K562 (cell line): Measurements from ENCODE around the gene MINPP1. TPM values are rescaled to one million over a fixed set of nuclear protein-coding genes. Genes with fewer than 3 reads are reported as not detected.

Experiments
- ATAC-seq: fragments of 200-7000 bp; cut with Tn5 transposase; 3 replicates; pipeline ENCODE4 v1.9.1; 2020; ENCODE audit warnings: moderate library complexity
- BruUV-seq: library from RNA; stranded (reverse); fragments of 400-500 nt; replicated peaks from 2 replicates; lab custom pipeline; 2021; lab: Mats Ljungman, UMichigan
- CTCF ChIA-PET: fragments of 300-600 bp; formaldehyde crosslinking; extraction: SDS; loops from one replicate; lab custom pipeline; 2021; ENCODE audit warnings: low intra/inter-chr PET ratio; lab: Yijun Ruan, JAX
- POLR2A ChIA-PET: fragments of 300-600, 350-650 bp; sonication (Branson Sonifier 250); formaldehyde crosslinking; extraction: SDS; loops from one replicate; lab custom pipeline; 2021; ENCODE audit warnings: antibody characterized with exemption, inconsistent platforms; lab: Yijun Ruan, JAX
- DNase-seq, 4 experiments: peaks; one replicate each; pipeline versions ENCODE4 v3.0.0 to v3.0.0-alpha.2; 2011 to 2018; ENCODE audit warnings: low spot score in 3 of 4, mixed read lengths in 3 of 4; ENCODE audit errors: extremely low read depth in 1 of 4
- FAIRE-seq: peaks from 2 replicates; lab custom pipeline; 2011; peaks lifted over from hg19 to GRCh38; lab: Jason Lieb, UNC
- H2AFZ ChIP-seq: 2 replicates; pipeline ENCODE4 v1.6.0; 2011; ENCODE audit warnings: low read depth, low read length, control low read depth, inconsistent platforms
- H3K27ac ChIP-seq: fragments of 200-600 bp; 3 replicates; pipeline ENCODE4 v1.8.0; 2011; ENCODE audit warnings: low read depth, mild to moderate bottlenecking, control low read depth, inconsistent platforms, low read length, moderate library complexity, mixed read lengths; ENCODE audit errors: extremely low read depth
- H3K27me3 ChIP-seq, 2 experiments: fragments of 300-600 bp in 1 of 2; 2 replicates in 1 of 2; 3 replicates in 1 of 2; pipeline versions ENCODE4 v1.6.0 to v1.8.0; 2011; ENCODE audit warnings: inconsistent platforms in 2 of 2, low read length in 2 of 2, mild to moderate bottlenecking in 1 of 2, mixed read lengths in 1 of 2, moderate library complexity in 1 of 2; ENCODE audit not compliant: control insufficient read depth in 2 of 2, insufficient read depth in 2 of 2
- H3K36me3 ChIP-seq: fragments of 300-600 bp; 3 replicates; pipeline ENCODE4 v1.8.0; 2011; ENCODE audit warnings: mild to moderate bottlenecking, low read length, inconsistent platforms; ENCODE audit not compliant: control insufficient read depth, insufficient read depth
- H3K4me1 ChIP-seq, 2 experiments: fragments of 200-600 bp in 1 of 2; replicated peaks in 1 of 2; 2 replicates in 1 of 2; 3 replicates in 1 of 2; pipeline versions ENCODE4 v1.5.1 to v1.8.0; 2011; ENCODE audit warnings: inconsistent platforms in 2 of 2, low read length in 2 of 2, mild to moderate bottlenecking in 1 of 2, mixed read lengths in 1 of 2, moderate library complexity in 1 of 2; ENCODE audit not compliant: control insufficient read depth in 2 of 2, insufficient read depth in 2 of 2
- H3K4me2 ChIP-seq: 2 replicates; pipeline ENCODE4 v1.6.1; 2011; ENCODE audit warnings: low read length, control low read depth, inconsistent platforms, mixed read lengths; ENCODE audit not compliant: insufficient read depth
- H3K4me3 ChIP-seq: fragments of 200-600 bp; sonication (generic), shearing (Covaris generic); 2 replicates; pipeline ENCODE4 v1.5.1; 2016; ENCODE audit warnings: control low read depth, inconsistent platforms
- H3K79me2 ChIP-seq: fragments of 200-600 bp; 3 replicates; pipeline ENCODE4 v1.8.0; 2011; ENCODE audit warnings: low read length, inconsistent platforms; ENCODE audit not compliant: control insufficient read depth, insufficient read depth
- H3K9ac ChIP-seq, 2 experiments: 2 replicates each; pipeline versions ENCODE4 v1.6.0 to v1.6.1; 2011; ENCODE audit warnings: low read depth in 2 of 2, low read length in 2 of 2, control low read depth in 1 of 2, inconsistent platforms in 1 of 2, mild to moderate bottlenecking in 1 of 2, mixed read lengths in 1 of 2; ENCODE audit not compliant: insufficient read depth in 1 of 2
- H3K9me1 ChIP-seq: one replicate; pipeline ENCODE4 v1.6.0; 2011; ENCODE audit warnings: inconsistent platforms, mild to moderate bottlenecking, low read length, moderate library complexity; ENCODE audit not compliant: control insufficient read depth, insufficient read depth
- H3K9me3 ChIP-seq: replicated peaks from 2 replicates; pipeline ENCODE4 v1.5.1; 2011; ENCODE audit warnings: low read depth, low read length, inconsistent platforms; ENCODE audit not compliant: control insufficient read depth, insufficient read depth
- H4K20me1 ChIP-seq: replicated peaks from 2 replicates; pipeline ENCODE4 v1.6.1; 2011; ENCODE audit warnings: low read length, inconsistent platforms, mixed read lengths; ENCODE audit not compliant: control insufficient read depth, insufficient read depth
- EZH2 ChIP-seq: IDR thresholded peaks from 2 replicates; pipeline ENCODE4 v1.6.1; 2012; ENCODE audit warnings: low read depth, mild to moderate bottlenecking, inconsistent platforms, low read length, borderline replicate concordance
- GTF2A2 ChIP-seq: IDR thresholded peaks from 2 replicates; pipeline ENCODE4 v1.6.1; 2016; ENCODE audit warnings: mild to moderate bottlenecking, missing genetic modification characterization, missing compliant biosample characterization
- HMG20B ChIP-seq: fragments of 250-450 bp; sonication (Bioruptor Pico); IDR thresholded peaks from 2 replicates; pipeline ENCODE4 v1.5.0; 2021; ENCODE audit warnings: mild to moderate bottlenecking
- KDM5B ChIP-seq: fragments of 200-600 bp; sonication (generic); IDR thresholded peaks from 2 replicates; pipeline ENCODE4 v1.6.1; 2012; ENCODE audit warnings: low read depth, mild to moderate bottlenecking, moderate library complexity, low read length, control low read depth, inconsistent platforms; ENCODE audit not compliant: insufficient replicate concordance
- PURB ChIP-seq: sonication (generic); formaldehyde crosslinking; IDR thresholded peaks from 2 replicates; pipeline ENCODE4 v1.9.0; 2021; ENCODE audit warnings: low read depth, mild to moderate bottlenecking, missing genetic modification reagents
- ZBTB43 ChIP-seq: sonication (generic); formaldehyde crosslinking; IDR thresholded peaks from 2 replicates; pipeline ENCODE4 v1.8.0; 2023; ENCODE audit warnings: mild to moderate bottlenecking, missing genetic modification reagents
- ZNF57 ChIP-seq: fragments of 450-650 bp; formaldehyde crosslinking; IDR thresholded peaks from 2 replicates; pipeline ENCODE4 v1.4.0; 2020; ENCODE audit warnings: mild to moderate bottlenecking, moderate library complexity
- ZNF699 ChIP-seq: fragments of 250-450 bp; sonication (Bioruptor Pico); IDR thresholded peaks from 2 replicates; pipeline ENCODE4 v1.8.0; 2021; ENCODE audit warnings: mild to moderate bottlenecking, moderate library complexity; ENCODE audit not compliant: insufficient replicate concordance
- ZNF785 ChIP-seq: fragments of 250-450 bp; sonication (Bioruptor Pico); IDR thresholded peaks from 2 replicates; pipeline ENCODE4 v1.4.0; 2020; ENCODE audit warnings: mild to moderate bottlenecking
- WGBS: fragments of 100-300 bp; shearing (Covaris generic); methylation state at CpG from one replicate; pipeline ENCODE4 v1.1.6; 2016; ENCODE audit warnings: low coverage, mixed read lengths; ENCODE audit not compliant: insufficient coverage; ENCODE audit errors: missing lambda C conversion rate; 5-methylcytosine and 5-hydroxymethylcytosine counted together
- in situ Hi-C: fragments of 300-500 bp; cut with MboI; formaldehyde crosslinking; loops from 4 replicates; pipeline ENCODE4 v1.15.0; 2018; ENCODE audit warnings: inconsistent platforms, mixed read lengths
- intact Hi-C: fragments of 100-400 bp; cut with micrococcal nuclease; formaldehyde crosslinking; loops from 2 replicates; pipeline ENCODE4 v1.14.2; 2022
- polyA plus RNA-seq, 8 experiments: library from polyadenylated mRNA; depleted of rRNA in 4 of 8; stranded (reverse) in 5 of 8; unstranded in 3 of 8; fragments of >200 nt; fragmentation: Nextera tagmentation in 2 of 8; fragmentation: Illumina TruSeq in 1 of 8; extraction: Ambion mirVana in 2 of 8; extraction: Trizol in 1 of 8; gene quantifications; 2 replicates each; pipeline versions ENCODE4 v1.2.1 to v1.2.3, GENCODE V29; 2011 to 2014; ENCODE audit warnings: inconsistent platforms in 1 of 8, missing spikeins in 1 of 8
- total RNA-seq, 7 experiments: library from RNA; depleted of rRNA in 6 of 7; stranded (reverse); fragments of >200 nt in 6 of 7; fragmentation: Illumina TruSeq in 2 of 7; extraction: Trizol in 2 of 7; gene quantifications; 2 replicates each; pipeline versions ENCODE4 v1.2.1 to v1.2.3, GENCODE V29; 2011 to 2021; ENCODE audit warnings: low replicate concordance in 1 of 7
- TF ChIP-seq, protein P1 (sequence below): fragments of 250-450 bp; sonication (Bioruptor Pico); IDR thresholded peaks from 2 replicates; pipeline ENCODE4 v1.5.0; 2021; ENCODE audit warnings: mild to moderate bottlenecking, borderline replicate concordance
- TF ChIP-seq, protein P2 (sequence below): fragments of 250-450 bp; sonication (Bioruptor Pico); IDR thresholded peaks from 2 replicates; pipeline ENCODE4 v1.5.0; 2021

The MINPP1 gene
- total and polyA plus RNA-seq, 9 of the 15 experiments (the other 6 are each of a cell fraction or from before 2014, with no cell fraction given), result 11.5 to 44.5 (median 27.1) TPM

GRCh38 chr10:87552248-87552929 lies 47.7 kb downstream of the MINPP1 start:
- Histone ChIP-seq H3K9me3 (no peaks in the 10 kb centered on the region), H3K9me1 (no peaks in the 10 kb centered on the region), H3K27ac (no peak overlapping the region), H4K20me1 (no peaks in the 10 kb centered on the region; the same call in 1 of the 2 replicates), H3K4me3 (no peak overlapping the region), H3K27me3 (no peaks in the 10 kb centered on the region), H3K79me2 (peaks cover 31% of the 10 kb centered on the region), H3K36me3 (peaks cover 39% of the 10 kb centered on the region; the same call in 2 of the 3 replicates), H3K9ac (no peak overlapping the region), H3K4me2 (no peak overlapping the region), H2AFZ (no peak overlapping the region), H3K4me1 (peaks cover 3 to 14% of the 10 kb centered on the region in 2 experiments; a peak in 3 of 5 replicates)
- WGBS, result 65% methylated on average over 2 of the region's 2 CpGs
- ChIA-PET POLR2A (interaction anchor here (1.3 kb wide), 1 partner anchor 8 kb away, joined by 3 read pairs; no protein-coding TSS in a partner anchor), CTCF (no interaction called here)
- FAIRE-seq (no peak), ATAC-seq (no peak), DNase-seq (no peak)
- TF ChIP-seq HMG20B (CRISPR knock-in tag) (no peak), EZH2 (no peak), ZNF785 (CRISPR knock-in tag) (no peak), GTF2A2 (tag) (no peak), ZNF57 (no peak), KDM5B (no peak), ZNF699 (CRISPR knock-in tag) (no peak), ZBTB43 (CRISPR knock-in tag) (no peak), PURB (CRISPR knock-in tag) (no peak)
- TF ChIP-seq, protein P1, sequence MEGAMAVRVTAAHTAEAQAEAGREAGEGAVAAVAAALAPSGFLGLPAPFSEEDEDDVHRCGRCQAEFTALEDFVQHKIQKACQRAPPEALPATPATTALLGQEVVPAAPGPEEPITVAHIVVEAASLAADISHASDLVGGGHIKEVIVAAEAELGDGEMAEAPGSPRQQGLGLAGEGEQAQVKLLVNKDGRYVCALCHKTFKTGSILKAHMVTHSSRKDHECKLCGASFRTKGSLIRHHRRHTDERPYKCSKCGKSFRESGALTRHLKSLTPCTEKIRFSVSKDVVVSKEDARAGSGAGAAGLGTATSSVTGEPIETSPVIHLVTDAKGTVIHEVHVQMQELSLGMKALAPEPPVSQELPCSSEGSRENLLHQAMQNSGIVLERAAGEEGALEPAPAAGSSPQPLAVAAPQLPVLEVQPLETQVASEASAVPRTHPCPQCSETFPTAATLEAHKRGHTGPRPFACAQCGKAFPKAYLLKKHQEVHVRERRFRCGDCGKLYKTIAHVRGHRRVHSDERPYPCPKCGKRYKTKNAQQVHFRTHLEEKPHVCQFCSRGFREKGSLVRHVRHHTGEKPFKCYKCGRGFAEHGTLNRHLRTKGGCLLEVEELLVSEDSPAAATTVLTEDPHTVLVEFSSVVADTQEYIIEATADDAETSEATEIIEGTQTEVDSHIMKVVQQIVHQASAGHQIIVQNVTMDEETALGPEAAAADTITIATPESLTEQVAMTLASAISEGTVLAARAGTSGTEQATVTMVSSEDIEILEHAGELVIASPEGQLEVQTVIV (CRISPR knock-in tag), result no peak
- TF ChIP-seq, protein P2, sequence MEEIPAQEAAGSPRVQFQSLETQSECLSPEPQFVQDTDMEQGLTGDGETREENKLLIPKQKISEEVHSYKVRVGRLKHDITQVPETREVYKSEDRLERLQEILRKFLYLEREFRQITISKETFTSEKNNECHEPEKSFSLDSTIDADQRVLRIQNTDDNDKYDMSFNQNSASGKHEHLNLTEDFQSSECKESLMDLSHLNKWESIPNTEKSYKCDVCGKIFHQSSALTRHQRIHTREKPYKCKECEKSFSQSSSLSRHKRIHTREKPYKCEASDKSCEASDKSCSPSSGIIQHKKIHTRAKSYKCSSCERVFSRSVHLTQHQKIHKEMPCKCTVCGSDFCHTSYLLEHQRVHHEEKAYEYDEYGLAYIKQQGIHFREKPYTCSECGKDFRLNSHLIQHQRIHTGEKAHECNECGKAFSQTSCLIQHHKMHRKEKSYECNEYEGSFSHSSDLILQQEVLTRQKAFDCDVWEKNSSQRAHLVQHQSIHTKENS, result no peak
- in situ Hi-C loops, result no loop called here
- no TSS peak for BruUV-seq
- intact Hi-C loops, result no loop called here
